D721Med (cell line): ENCODE results near the gene BAHCC1.
A peak's percentile ranks its signal among the peaks of the same experiment; 100 is the strongest.

Experiments
- DNase-seq: peaks from one replicate; pipeline ENCODE4 v3.0.0; 2011; ENCODE audit warnings: low spot score; ENCODE audit not compliant: insufficient read length
- FAIRE-seq: peaks from 2 replicates; lab custom pipeline; 2011; peaks lifted over from hg19 to GRCh38; lab: Jason Lieb, UNC
- CTCF ChIP-seq: IDR thresholded peaks from 2 replicates; pipeline ENCODE4 v1.5.1; 2012; ENCODE audit warnings: mild to moderate bottlenecking, control low read depth; ENCODE audit not compliant: insufficient read depth; ENCODE audit errors: missing control alignments

Gene BAHCC1

GRCh38 chr17:81394921-81395599 lies at the start of gene BAHCC1:
Gene BAHCC1 (plus strand): TSS chr17:81395457. CDS start chr17:81399740, 4,283 bp downstream.
- FAIRE-seq (no peak), DNase-seq (peak; percentile 78)
- no peak for TF ChIP-seq CTCF

DNA sequence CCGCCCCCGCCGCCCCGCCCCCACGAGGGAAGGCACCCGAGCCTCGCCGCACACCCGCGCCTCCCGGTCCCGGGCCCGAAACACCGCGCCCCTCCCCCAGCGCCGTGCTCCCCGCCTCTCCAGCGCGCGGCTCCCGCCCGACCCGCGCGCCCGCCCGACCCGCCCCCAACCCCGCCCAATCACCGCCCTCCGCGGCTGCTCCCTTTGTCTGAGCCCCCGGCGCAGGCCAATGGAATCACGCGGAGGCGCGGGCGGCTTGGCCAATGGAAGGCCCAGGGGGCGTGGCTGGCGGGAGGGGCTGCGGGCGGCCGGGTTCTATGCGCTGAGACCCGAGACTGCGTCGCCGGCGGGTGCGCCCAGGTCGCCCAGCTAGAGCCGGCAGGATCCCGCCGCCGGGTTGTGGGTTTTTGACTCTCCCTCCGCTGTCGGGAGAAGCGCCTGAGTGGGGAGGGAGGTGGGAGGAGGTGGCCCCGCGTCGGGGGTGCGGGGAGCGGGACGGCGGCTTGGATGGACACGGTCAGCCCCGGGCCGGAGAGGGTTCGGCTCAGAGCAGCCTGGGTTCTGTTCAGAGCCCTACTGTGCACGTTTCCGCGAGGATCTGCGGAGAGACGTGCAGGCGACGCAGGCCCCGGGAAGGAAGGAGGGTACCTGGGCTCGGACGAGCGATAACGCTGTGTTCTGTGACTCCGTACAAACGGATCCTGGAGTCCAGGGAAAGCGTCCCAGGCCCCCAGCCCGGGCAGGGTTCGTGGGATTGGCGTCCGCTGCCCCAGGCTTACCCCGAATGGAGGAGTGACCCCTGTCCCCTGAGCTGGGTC lies 49.0 kb upstream of the BAHCC1 start:
- peak; percentile 97 for DNase-seq
- no peak for TF ChIP-seq CTCF
- no peak for FAIRE-seq

GRCh38 chr17:81346908-81347349 lies 48.3 kb upstream of the BAHCC1 start:
- DNase-seq (no peak), FAIRE-seq (no peak)
- no peak for TF ChIP-seq CTCF

GRCh38 chr17:81347437-81347836 lies 47.8 kb upstream of the BAHCC1 start:
- FAIRE-seq (no peak), DNase-seq (no peak)
- no peak for TF ChIP-seq CTCF

DNA sequence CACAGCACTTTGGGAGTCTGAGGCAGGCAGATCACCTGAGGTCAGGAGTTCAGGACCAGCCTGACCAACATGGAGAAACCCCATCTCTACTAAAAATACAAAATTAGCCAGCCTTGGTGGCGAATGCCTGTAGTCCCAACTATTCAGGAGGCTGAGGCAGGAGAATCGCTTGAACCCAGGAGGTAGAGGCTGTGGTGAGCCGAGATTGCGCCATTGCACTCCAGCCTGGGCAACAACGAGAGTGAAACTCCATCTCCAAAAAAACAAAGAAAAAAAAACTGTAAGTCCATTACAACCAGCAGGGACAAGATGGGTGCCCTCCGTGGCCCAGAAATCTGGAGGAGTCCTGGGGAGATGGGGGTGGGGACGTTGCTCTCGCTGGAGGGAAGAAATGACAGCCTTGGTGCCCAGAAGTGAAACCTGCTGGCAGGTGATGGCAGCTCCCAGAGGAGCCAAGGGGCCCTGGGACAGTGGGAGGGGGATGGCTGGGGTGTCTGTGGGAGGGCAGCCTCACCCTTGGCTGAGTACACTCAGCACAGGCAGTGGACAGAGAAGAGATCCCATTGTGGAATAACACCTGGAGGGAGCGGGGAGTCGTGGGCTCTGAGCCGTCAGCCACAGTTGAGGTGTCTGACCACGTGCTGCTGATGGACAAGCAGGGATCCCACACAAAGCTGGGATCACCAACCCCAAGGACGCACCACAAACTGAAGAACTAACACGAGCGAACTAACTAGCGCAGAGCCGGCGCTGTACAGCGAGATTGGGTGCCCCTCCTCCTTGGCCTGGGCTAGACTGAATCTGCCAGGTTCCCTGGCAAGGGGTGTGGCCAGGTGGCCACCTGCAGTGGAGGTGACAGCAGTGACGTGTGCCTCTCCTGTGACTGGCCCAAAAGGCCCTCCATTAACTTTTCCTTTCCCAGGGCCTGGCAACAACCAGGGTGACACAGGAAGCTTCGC lies 46.9 kb upstream of the BAHCC1 start:
- TF ChIP-seq CTCF: no peak
- DNase-seq: no peak
- no peak for FAIRE-seq

GRCh38 chr17:81349397-81350319 lies 45.6 kb upstream of the BAHCC1 start:
- no peak for TF ChIP-seq CTCF
- DNase-seq (no peak), FAIRE-seq (no peak)
